A549 (cell line): ENCODE measurements around the gene CHKB. TPM values are rescaled to one million over a fixed set of nuclear protein-coding genes. Genes with fewer than 3 reads are reported as not detected.

Experiments used
- ATAC-seq, 2 experiments: fragments of 200-7000 bp in 1 of 2; fragments of >200 bp in 1 of 2; cut with Nextera tagmentation in 1 of 2; cut with Tn5 transposase in 1 of 2; 3 replicates each; pipeline versions ENCODE4 v1.8.0 to v1.9.1; 2018 to 2020; ENCODE audit warnings: mild to moderate bottlenecking in 1 of 2, moderate library complexity in 1 of 2
- CTCF ChIA-PET: fragments of 300-600 bp; sonication (Branson Sonifier 250); formaldehyde crosslinking; extraction: SDS; loops from one replicate; lab custom pipeline; 2021; ENCODE audit warnings: antibody characterized with exemption, inconsistent platforms; lab: Yijun Ruan, JAX
- POLR2A ChIA-PET: fragments of 350-600 bp; formaldehyde crosslinking; extraction: SDS; loops from one replicate; lab custom pipeline; 2021; ENCODE audit warnings: antibody characterized with exemption, inconsistent platforms; lab: Yijun Ruan, JAX
- DNase-seq, 2 experiments: peaks; one replicate each; pipeline versions ENCODE4 v3.0.0 to v3.0.0-alpha.2; 2011 to 2016; ENCODE audit warnings: low read depth in 1 of 2, low spot score in 1 of 2
- FAIRE-seq: peaks from 2 replicates; lab custom pipeline; 2011; peaks lifted over from hg19 to GRCh38; lab: Jason Lieb, UNC
- H3K27ac ChIP-seq, 2 experiments: fragments of >200 bp; sonication (Bioruptor Twin); formaldehyde crosslinking; 3 replicates each; pipeline ENCODE4 v1.5.1; 2016 to 2017
- H3K4me1 ChIP-seq: fragments of >200 bp; sonication (Bioruptor Twin); formaldehyde crosslinking; 3 replicates; pipeline ENCODE4 v1.6.1; 2016
- H3K4me2 ChIP-seq: fragments of >200 bp; sonication (Bioruptor Twin); formaldehyde crosslinking; 3 replicates; pipeline ENCODE4 v1.6.1; 2016
- H3K4me3 ChIP-seq: fragments of >200 bp; sonication (Bioruptor Twin); formaldehyde crosslinking; 3 replicates; pipeline ENCODE4 v1.5.1; 2016
- H3K9me3 ChIP-seq: fragments of >200 bp; sonication (Bioruptor Twin); formaldehyde crosslinking; 3 replicates; pipeline ENCODE4 v1.6.1; 2016
- BCL3 ChIP-seq: fragments of >200 bp; sonication (Bioruptor Twin); formaldehyde crosslinking; IDR thresholded peaks from 3 replicates; pipeline ENCODE4 v1.6.1; 2016
- BHLHE40 ChIP-seq: IDR thresholded peaks from 2 replicates; pipeline ENCODE4 v1.6.1; 2012; ENCODE audit warnings: low read depth, low read length, inconsistent platforms
- CEBPB ChIP-seq, 2 experiments: fragments of >200 bp in 1 of 2; sonication (Bioruptor Twin) in 1 of 2; formaldehyde crosslinking in 1 of 2; IDR thresholded peaks; 2 replicates each; pipeline ENCODE4 v1.6.1; 2012 to 2016
- E2F6 ChIP-seq: IDR thresholded peaks from 2 replicates; pipeline ENCODE4 v1.6.1; 2012; ENCODE audit warnings: low read depth, borderline replicate concordance
- EHF ChIP-seq: fragments of 250-450 bp; sonication (Bioruptor Pico); IDR thresholded peaks from 2 replicates; pipeline ENCODE4 v1.5.0; 2020; ENCODE audit warnings: mild to moderate bottlenecking
- FOSB ChIP-seq: fragments of 250-450 bp; sonication (Bioruptor Pico); IDR thresholded peaks from 2 replicates; pipeline ENCODE4 v1.5.0; 2020; ENCODE audit warnings: mild to moderate bottlenecking, moderate library complexity
- FOSL2 ChIP-seq, 2 experiments: fragments of 450-650 bp in 1 of 2; fragments of >200 bp in 1 of 2; sonication (Bioruptor Twin) in 1 of 2; formaldehyde crosslinking; IDR thresholded peaks; 2 replicates each; pipeline versions ENCODE4 v1.5.0 to v1.6.1; 2016 to 2020; ENCODE audit warnings: mild to moderate bottlenecking in 1 of 2, moderate library complexity in 1 of 2
- FOXS1 ChIP-seq: fragments of 250-450 bp; sonication (Bioruptor Pico); IDR thresholded peaks from 2 replicates; pipeline ENCODE4 v1.5.0; 2020; ENCODE audit warnings: mild to moderate bottlenecking, moderate library complexity
- GATA3 ChIP-seq: IDR thresholded peaks from 2 replicates; pipeline ENCODE4 v1.6.1; 2012; ENCODE audit warnings: borderline replicate concordance
- HDAC2 ChIP-seq: fragments of 200-600 bp; sonication (generic); IDR thresholded peaks from 2 replicates; pipeline ENCODE4 v1.6.1; 2016
- HOXB13 ChIP-seq: fragments of 250-450 bp; sonication (Bioruptor Pico); IDR thresholded peaks from 2 replicates; pipeline ENCODE4 v1.5.0; 2020; ENCODE audit warnings: low read depth, mild to moderate bottlenecking, moderate library complexity
- NFE2L2 ChIP-seq: fragments of 150-350 bp; conservative IDR thresholded peaks from 2 replicates; pipeline ENCODE4 v1.6.1; 2014; ENCODE audit warnings: low read length
- NPAS2 ChIP-seq: fragments of 250-450 bp; sonication (Bioruptor Pico); IDR thresholded peaks from 2 replicates; pipeline ENCODE4 v1.8.0; 2022; ENCODE audit warnings: mild to moderate bottlenecking, moderate library complexity, borderline replicate concordance
- NR3C1 ChIP-seq: fragments of >200 bp; sonication (Bioruptor Twin); formaldehyde crosslinking; IDR thresholded peaks from 3 replicates; pipeline ENCODE4 v1.6.1; 2017
- PBX3 ChIP-seq: IDR thresholded peaks from 2 replicates; pipeline ENCODE4 v1.6.1; 2012
- POLR2AphosphoS2 ChIP-seq: conservative IDR thresholded peaks from 2 replicates; pipeline ENCODE4 v1.6.1; 2012; ENCODE audit warnings: low read length, improper control_type of control experiment, inconsistent platforms
- RAD21 ChIP-seq, 2 experiments: fragments of >200 bp in 1 of 2; sonication (Bioruptor Twin) in 1 of 2; formaldehyde crosslinking in 1 of 2; IDR thresholded peaks in 1 of 2; conservative IDR thresholded peaks in 1 of 2; 2 replicates in 1 of 2; 3 replicates in 1 of 2; pipeline ENCODE4 v1.6.1; 2012 to 2018; ENCODE audit warnings: inconsistent platforms in 1 of 2
- RFX5 ChIP-seq: fragments of 450-650 bp; IDR thresholded peaks from 2 replicates; pipeline ENCODE4 v1.7.1; 2014; ENCODE audit warnings: antibody characterized with exemption, mild to moderate bottlenecking, moderate library complexity
- USF2 ChIP-seq: fragments of 450-650 bp; IDR thresholded peaks from 2 replicates; pipeline ENCODE4 v1.6.1; 2014; ENCODE audit warnings: antibody characterized with exemption
- ZFP36 ChIP-seq: fragments of 450-650 bp; IDR thresholded peaks from 2 replicates; pipeline ENCODE4 v1.6.1; 2014; ENCODE audit warnings: borderline replicate concordance; ENCODE audit not compliant: partially characterized antibody
- ZNF302 ChIP-seq: fragments of 250-450 bp; sonication (Bioruptor Pico); IDR thresholded peaks from 2 replicates; pipeline ENCODE4 v1.9.0; 2021; ENCODE audit warnings: inconsistent platforms, mild to moderate bottlenecking, moderate library complexity
- WGBS: methylation state at CpG from one replicate; pipeline ENCODE4 v1.1.6; 2017; ENCODE audit errors: missing lambda C conversion rate; 5-methylcytosine and 5-hydroxymethylcytosine counted together
- polyA plus RNA-seq, 4 experiments: library from polyadenylated mRNA; depleted of rRNA in 3 of 4; stranded (reverse); fragments of >200 nt; fragmentation: RNase III in 1 of 4; extraction: RNeasy Plus Mini Kit Qiagen cat#74134 plus additional on column Dnase treatment in 1 of 4; gene quantifications; 2 replicates in 3 of 4; 3 replicates in 1 of 4; pipeline ENCODE4 v1.2.3, GENCODE V29; 2011 to 2017
- TF ChIP-seq, protein P1 (sequence below): fragments of 200-600 bp; sonication (generic); IDR thresholded peaks from 2 replicates; pipeline ENCODE4 v1.6.1; 2016; ENCODE audit warnings: antibody characterized with exemption, mild to moderate bottlenecking, moderate library complexity

The CHKB gene
- polyA plus RNA-seq, 2 of the 4 experiments (the other 2 are of a cell fraction): 16.4 to 25.8 TPM

GRCh38 chr22:50626314-50626849 lies 43.7 kb upstream of the CHKB start:
- TF ChIP-seq E2F6 (no peak), EHF (CRISPR knock-in tag) (no peak), ZFP36 (no peak), HOXB13 (CRISPR knock-in tag) (no peak), POLR2AphosphoS2 (no peak), FOSB (CRISPR knock-in tag) (no peak), NPAS2 (CRISPR knock-in tag) (no peak), PBX3 (no peak), USF2 (no peak), FOXS1 (no peak), FOSL2 (IDR thresholded peaks at IDR 0.05) (no peak), FOSL2 (CRISPR knock-in tag; IDR thresholded peaks at IDR 0.05) (no peak)
- H3K9me3 ChIP-seq: no peaks in the 10 kb centered on the region
- CTCF ChIA-PET: interaction anchor here (0.7 kb wide), 1 partner anchor 70 kb away, joined by 3 read pairs; no protein-coding TSS in a partner anchor
- H3K4me3 ChIP-seq: no peak overlapping the region
- POLR2A ChIA-PET: no interaction called here
- H3K4me2 ChIP-seq: no peak overlapping the region
- FAIRE-seq (no peak), ATAC-seq (no peak), DNase-seq (no peak)
- H3K27ac ChIP-seq: no peak overlapping the region
- 92% methylated on average over 5 of the region's 12 CpGs for WGBS
- H3K4me1 ChIP-seq: peaks cover 16% of the 10 kb centered on the region

DNA sequence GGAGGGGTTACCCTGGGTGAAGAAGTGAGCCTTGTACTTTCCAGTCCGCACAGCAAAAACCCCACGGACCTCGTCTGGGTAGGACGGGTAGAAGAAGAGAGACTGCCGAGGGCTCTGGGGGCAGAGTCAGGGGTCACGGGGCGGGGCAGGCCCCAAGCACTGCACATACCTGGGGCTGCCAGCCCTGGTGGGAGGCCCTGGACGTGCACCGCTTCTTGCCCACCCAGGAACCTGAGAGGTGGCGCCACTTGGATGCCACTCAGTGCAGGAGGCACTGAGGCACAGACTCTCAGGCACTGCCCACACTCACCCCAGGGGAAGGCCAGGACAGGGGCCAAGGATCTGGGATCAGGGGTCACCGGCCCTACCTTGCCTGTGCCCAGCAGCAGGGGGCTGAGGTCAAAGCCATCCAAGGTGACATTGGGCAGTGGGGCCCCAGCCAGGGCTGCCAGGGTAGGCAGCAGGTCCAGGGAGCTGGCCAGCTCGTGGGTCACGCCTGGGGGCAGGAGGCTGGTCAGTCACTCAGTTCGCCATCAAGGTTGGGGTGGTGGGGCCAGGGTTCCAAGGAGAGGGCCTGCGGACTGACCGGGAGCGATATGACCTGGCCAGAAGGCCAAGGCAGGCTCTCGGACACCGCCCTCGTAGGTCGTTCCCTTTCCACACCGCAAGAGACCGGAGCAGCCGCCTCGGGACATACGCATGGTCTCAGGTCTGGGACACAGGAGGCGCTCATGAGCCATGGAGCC lies 43.1 kb upstream of the CHKB start:
- Histone ChIP-seq H3K27ac (no peak overlapping the region), H3K4me1 (peaks cover 19% of the 10 kb centered on the region), H3K4me3 (no peak overlapping the region), H3K4me2 (no peak overlapping the region), H3K9me3 (no peaks in the 10 kb centered on the region)
- POLR2A ChIA-PET: no interaction called here
- FAIRE-seq: no peak
- ATAC-seq: peak in 1 of 2 experiments; percentile 15; a peak in 3 of 6 replicates
- WGBS: 97% methylated on average over 16 of the region's 27 CpGs
- DNase-seq: peak in 1 of 2 experiments; percentile 29
- TF ChIP-seq RAD21 (conservative IDR thresholded peaks at IDR 0.05 in 1 of 2, IDR thresholded peaks at IDR 0.05 in 1 of 2) (peak in 1 of 2 experiments; percentile 24; a peak in 2 of 5 replicates), ZNF302 (CRISPR knock-in tag) (no peak)
- CTCF ChIA-PET: interaction anchor here (1.8 kb wide), 1 partner anchor 68 kb away, joined by 4 read pairs; no protein-coding TSS in a partner anchor

GRCh38 chr22:50625131-50625567 lies 42.5 kb upstream of the CHKB start:
- ATAC-seq (no peak), FAIRE-seq (no peak), DNase-seq (no peak)
- CTCF ChIA-PET: interaction anchor here (1.8 kb wide), 1 partner anchor 69 kb away, joined by 4 read pairs; no protein-coding TSS in a partner anchor
- Histone ChIP-seq H3K4me2 (no peak overlapping the region), H3K27ac (no peak overlapping the region), H3K9me3 (no peaks in the 10 kb centered on the region), H3K4me1 (peaks cover 19% of the 10 kb centered on the region), H3K4me3 (no peak overlapping the region)
- POLR2A ChIA-PET: no interaction called here
- 80% methylated on average over 1 of the region's 14 CpGs for WGBS
- no peak for TF ChIP-seq BHLHE40
- no peak for TF ChIP-seq GATA3
- TF ChIP-seq, protein P1, sequence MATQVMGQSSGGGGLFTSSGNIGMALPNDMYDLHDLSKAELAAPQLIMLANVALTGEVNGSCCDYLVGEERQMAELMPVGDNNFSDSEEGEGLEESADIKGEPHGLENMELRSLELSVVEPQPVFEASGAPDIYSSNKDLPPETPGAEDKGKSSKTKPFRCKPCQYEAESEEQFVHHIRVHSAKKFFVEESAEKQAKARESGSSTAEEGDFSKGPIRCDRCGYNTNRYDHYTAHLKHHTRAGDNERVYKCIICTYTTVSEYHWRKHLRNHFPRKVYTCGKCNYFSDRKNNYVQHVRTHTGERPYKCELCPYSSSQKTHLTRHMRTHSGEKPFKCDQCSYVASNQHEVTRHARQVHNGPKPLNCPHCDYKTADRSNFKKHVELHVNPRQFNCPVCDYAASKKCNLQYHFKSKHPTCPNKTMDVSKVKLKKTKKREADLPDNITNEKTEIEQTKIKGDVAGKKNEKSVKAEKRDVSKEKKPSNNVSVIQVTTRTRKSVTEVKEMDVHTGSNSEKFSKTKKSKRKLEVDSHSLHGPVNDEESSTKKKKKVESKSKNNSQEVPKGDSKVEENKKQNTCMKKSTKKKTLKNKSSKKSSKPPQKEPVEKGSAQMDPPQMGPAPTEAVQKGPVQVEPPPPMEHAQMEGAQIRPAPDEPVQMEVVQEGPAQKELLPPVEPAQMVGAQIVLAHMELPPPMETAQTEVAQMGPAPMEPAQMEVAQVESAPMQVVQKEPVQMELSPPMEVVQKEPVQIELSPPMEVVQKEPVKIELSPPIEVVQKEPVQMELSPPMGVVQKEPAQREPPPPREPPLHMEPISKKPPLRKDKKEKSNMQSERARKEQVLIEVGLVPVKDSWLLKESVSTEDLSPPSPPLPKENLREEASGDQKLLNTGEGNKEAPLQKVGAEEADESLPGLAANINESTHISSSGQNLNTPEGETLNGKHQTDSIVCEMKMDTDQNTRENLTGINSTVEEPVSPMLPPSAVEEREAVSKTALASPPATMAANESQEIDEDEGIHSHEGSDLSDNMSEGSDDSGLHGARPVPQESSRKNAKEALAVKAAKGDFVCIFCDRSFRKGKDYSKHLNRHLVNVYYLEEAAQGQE: no peak
- TF ChIP-seq RFX5: no peak
- no peak for TF ChIP-seq BCL3
- no peak for TF ChIP-seq NFE2L2
- no peak for TF ChIP-seq NR3C1
- TF ChIP-seq HDAC2: no peak
- no peak for TF ChIP-seq CEBPB (IDR thresholded peaks at IDR 0.05)
- TF ChIP-seq NPAS2 (CRISPR knock-in tag): no peak
